Sciatic nerve (tissue), 2 donors: Measurements from ENCODE around the gene LRRC1. TPM values are rescaled to one million over a fixed set of nuclear protein-coding genes. Genes with fewer than 3 reads are reported as not detected.

ENCODE experiments used
- ATAC-seq: fragments of 200-7000 bp; cut with Tn5 transposase; one replicate; pipeline ENCODE4 v1.9.1; 2020; ENCODE audit warnings: mild to moderate bottlenecking, moderate library complexity
- DNase-seq: peaks from one replicate; pipeline ENCODE4 v3.0.0-alpha.2; 2020; ENCODE audit warnings: low spot score
- intact Hi-C: fragments of 100-400 bp; cut with DNase I; formaldehyde crosslinking; loops from one replicate; pipeline ENCODE4 v1.14.2; 2022
- total RNA-seq: library from RNA; stranded (reverse); fragmentation: NEBNext Ultra II Directional; extraction: Animal tissue kit (Norgen Biotek cat#: 25700); gene quantifications from one replicate; pipeline ENCODE4 v1.2.1, GENCODE V29; 2021
- donor health status: DM: no; HTN: no; CAD: no.
- donor health status: DM: no; HTN: no; CAD: no.

The LRRC1 gene
- total RNA-seq, 1 donor from 2014 or later = 19.5 TPM

- DNase-seq (no peak), ATAC-seq (peak; percentile 63)
- intact Hi-C loops = loop anchor here (10.0 kb wide), 1 partner anchor 64 kb away; the partner anchor contains the start of gene LRRC1
These were observed 64.1 kb downstream of the LRRC1 start for GRCh38 chr6:53858913-53859312.

DNA sequence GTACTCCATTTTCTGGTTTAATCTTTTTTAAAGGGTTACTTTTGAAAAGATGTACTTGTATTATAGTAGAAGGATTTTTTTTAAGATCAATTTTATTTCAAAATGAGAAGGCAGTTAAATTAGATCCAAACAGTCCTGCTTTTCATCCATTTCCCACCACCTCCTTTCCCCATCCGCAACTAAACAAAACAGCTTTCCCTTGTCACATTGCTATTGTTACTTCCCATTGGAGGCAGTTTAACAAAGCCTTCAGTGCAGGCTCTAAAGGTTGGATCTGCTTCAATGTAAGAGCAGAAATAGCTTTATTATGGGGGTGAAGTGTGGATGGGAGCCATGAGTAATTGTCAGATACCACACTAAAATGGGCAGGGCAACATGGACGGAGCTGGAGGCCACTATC lies 65.7 kb downstream of the LRRC1 start:
- DNase-seq (no peak), ATAC-seq (no peak)
- intact Hi-C loops = no loop called here

- intact Hi-C loops = no loop called here
- no peak for DNase-seq
- ATAC-seq = no peak
These were observed 66.7 kb downstream of the LRRC1 start for GRCh38 chr6:53861518-53861917.

DNA sequence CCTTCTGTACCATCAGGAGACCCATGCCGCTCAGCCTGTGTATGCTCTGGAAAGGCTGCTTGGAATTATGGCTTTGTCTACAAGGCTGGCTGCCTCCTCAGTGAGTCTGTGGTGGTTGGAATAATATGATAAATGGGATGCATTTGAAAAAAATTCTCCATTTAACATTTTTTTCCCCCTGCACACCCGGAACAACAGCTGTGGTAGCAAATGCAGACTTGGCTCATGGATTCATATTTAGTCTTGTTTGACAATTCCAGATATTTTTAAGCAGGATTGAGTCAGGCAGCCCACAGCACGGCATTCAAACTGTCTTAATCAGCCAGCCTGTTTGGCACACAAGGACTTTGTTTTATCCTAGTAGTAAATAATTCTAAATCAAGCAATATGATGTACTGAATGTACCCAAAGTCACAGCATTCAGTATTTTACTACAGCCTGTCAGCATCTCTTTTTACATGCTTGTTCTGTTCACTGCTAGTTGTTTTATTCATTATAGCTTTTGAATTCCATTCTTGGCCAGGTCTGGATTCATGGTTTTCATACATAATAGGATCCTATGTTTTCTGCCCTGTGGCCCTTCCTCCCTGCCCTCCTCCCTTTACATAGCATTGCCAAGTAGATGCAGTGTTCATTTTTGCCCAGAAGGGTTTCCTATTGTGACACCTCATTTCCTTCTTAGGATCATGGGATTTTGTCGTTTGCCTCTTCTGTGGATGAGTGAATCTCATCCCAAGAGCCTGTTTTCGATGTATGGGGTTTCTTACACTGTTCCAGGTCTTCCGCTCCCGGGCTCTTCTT lies 68.1 kb downstream of the LRRC1 start:
- intact Hi-C loops = no loop called here
- DNase-seq (no peak), ATAC-seq (peak; percentile 57)

DNA sequence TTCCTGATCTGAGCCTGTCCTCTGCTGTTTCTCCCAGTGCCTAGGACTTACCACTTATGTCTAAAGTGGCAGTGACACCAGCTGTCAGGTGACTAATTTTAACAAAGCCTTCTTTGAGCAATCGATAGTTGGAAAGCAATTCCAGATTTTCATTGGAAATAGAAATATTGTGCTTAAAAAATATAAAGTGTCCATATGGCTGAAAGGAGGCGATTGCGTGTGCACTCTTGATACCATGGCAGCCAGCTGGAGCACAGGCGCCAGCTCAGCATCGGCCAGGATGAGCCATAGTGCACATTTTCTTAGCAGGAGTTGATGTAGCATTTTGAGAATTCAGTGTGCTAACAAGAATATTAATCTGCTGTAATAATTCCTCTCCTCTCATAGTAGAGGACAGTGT lies 70.0 kb downstream of the LRRC1 start:
- no peak for ATAC-seq
- intact Hi-C loops = no loop called here
- DNase-seq = no peak

DNA sequence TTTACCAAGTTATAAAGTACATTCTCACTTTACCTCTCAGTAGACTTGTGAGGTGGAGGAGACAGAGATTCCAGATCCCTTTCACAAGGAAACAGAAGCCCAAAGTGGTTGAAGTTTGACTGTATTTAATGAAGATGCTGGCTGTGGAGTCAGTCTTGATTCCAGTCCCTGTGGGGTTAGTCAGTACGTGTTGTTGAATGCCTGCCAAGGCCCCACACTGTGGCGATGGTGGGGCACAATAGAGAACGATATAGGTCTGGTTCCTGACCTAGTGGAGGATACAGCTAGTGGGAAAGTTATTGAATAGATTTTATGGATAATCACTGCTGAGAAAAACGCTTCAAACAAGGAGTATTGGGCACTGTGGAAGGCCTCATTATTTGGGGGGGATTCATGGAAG lies 71.4 kb downstream of the LRRC1 start:
- intact Hi-C loops = no loop called here
- no peak for DNase-seq
- ATAC-seq = no peak

DNA sequence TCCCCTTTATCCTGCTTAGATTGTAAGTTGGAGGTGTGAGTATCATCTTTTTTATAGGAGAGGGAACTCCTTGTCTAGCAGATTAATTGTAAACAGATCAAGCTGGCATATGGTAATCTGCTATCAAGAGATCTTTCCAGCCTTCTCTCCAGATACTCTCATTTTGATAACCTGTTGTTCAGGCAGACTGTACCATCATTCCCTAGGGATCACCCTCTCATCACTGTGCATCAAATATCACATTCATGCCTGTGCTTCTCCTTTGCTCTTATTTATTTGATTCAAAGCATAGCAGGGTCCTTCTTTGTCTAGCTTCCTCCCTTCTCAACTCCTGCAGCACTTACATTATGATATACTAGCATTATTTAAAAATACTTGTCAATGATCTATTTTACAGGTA lies 73.8 kb downstream of the LRRC1 start:
- intact Hi-C loops = no loop called here
- DNase-seq (no peak), ATAC-seq (no peak)

DNA sequence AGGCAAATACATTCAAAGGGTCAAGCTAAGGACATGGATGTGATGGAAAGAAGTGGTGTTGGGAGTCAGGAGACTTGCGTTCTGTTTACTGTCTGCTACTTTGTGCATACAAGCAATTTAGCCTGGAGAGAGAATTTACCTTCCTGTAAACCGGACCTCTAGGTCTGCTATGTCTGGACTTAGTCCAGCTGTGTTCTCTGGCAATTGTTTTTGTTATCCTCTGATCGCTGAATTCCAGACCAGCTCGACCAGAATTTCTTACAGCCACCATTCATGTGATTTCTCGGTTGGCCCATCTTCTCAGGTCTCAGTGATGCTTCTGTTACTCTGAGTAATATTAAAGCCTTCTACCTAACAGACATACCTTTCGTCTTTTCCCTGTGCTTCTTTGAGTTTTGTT lies 75.2 kb downstream of the LRRC1 start:
- DNase-seq (no peak), ATAC-seq (no peak)
- intact Hi-C loops = no loop called here

- ATAC-seq (no peak), DNase-seq (no peak)
- intact Hi-C loops = no loop called here
These were observed 79.1 kb downstream of the LRRC1 start for GRCh38 chr6:53873922-53874321.

DNA sequence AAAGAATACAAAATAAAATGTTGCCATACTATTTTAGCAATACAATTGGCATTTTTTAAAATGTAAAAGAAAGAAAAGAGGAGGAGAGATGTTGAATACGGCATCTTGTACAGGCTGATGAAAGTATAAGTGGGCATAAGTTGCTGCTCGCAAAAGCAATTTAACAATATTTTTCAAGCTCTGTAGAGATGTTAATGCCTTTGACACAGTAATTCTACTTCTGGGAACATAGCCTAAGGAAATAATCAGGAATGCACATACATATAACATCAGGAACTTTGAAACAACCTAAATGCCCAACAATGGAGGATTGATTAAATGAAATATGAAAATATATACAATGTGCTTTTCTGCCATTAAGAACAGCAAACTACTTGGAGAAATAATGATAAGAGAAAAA lies 80.2 kb downstream of the LRRC1 start:
- DNase-seq (no peak), ATAC-seq (no peak)
- intact Hi-C loops = no loop called here

DNA sequence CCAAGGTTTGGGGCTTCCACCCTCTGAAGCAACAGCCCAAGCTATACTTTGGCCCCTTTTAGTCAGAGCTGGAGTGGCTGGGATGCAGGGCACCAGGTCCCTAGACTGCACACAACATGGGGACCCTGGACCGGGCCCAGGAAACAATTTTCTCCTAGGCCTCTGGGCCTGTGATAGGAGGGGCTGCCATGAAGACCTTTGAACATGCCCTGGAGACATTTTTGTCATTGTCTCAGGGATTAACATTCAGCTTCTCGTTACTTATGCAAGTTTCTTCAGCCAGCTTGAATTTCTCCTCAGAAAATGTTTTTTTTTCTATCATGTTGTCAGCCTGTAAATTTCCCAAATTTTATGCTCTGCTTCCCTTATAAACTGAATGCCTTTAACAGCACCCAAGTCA lies 82.3 kb downstream of the LRRC1 start:
- DNase-seq = no peak
- ATAC-seq = no peak
- intact Hi-C loops = no loop called here

GRCh38 chr6:53878808-53879207 lies 84.0 kb downstream of the LRRC1 start:
- ATAC-seq = no peak
- intact Hi-C loops = no loop called here
- no peak for DNase-seq

DNA sequence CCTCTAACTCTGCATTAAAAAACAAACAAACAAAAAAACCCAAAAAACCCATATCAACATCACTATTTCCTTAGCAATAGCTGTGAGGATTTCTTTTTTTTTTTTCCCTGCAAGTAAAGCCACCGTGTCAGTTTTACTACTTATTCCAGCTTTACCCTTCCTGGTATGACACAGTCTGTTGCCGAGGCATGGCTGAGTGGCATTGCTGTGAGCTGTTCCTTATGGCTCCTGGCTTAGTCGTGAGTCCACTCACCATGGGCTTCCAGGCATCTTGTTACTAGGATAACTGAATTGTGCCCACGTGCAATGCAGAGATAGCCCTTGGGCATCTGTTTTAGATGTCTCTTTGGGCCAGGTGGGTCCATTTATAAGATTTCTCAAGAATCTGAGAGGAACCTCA lies 84.8 kb downstream of the LRRC1 start:
- no peak for DNase-seq
- ATAC-seq = no peak
- intact Hi-C loops = no loop called here

- intact Hi-C loops = no loop called here
- ATAC-seq = no peak
- no peak for DNase-seq
These were observed 92.5 kb downstream of the LRRC1 start for GRCh38 chr6:53887316-53887715.

DNA sequence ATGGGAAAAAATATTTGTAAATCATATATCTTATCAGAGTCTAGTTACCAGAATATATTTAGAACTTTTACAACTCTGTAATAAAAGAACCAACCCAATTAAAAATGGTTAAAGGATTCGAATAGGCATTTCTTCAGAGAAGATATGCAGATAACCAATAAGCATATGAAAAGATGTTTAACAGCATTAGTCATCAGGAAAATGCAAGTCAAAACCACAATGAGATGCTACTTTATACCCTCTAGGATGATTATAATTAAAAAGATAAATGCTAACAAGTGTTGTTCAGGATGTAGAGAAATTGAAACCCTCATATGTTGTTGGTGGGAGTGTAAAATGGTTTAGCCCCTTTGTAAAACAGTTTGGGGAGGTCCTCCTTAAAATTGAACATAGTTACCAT lies 94.1 kb downstream of the LRRC1 start:
- intact Hi-C loops = no loop called here
- ATAC-seq (no peak), DNase-seq (no peak)

DNA sequence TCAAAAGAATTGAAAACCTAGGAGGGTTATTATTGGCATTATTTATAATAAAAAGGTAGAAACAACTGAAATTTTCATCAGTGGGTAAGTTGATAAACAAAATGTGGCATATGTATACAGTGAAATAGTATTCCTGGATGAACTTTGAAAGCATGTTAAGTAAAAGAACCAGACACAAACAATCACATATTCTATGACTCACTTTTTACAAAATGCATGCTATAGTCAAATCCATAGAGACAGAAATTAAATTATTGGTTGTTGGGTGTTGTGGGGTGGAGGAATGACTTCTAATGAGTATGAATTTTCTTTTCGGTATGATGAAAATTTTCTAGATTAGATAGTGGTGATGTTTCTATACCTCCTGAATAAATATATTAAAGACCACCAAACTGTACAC lies 94.6 kb downstream of the LRRC1 start:
- ATAC-seq (no peak), DNase-seq (no peak)
- intact Hi-C loops = no loop called here

DNA sequence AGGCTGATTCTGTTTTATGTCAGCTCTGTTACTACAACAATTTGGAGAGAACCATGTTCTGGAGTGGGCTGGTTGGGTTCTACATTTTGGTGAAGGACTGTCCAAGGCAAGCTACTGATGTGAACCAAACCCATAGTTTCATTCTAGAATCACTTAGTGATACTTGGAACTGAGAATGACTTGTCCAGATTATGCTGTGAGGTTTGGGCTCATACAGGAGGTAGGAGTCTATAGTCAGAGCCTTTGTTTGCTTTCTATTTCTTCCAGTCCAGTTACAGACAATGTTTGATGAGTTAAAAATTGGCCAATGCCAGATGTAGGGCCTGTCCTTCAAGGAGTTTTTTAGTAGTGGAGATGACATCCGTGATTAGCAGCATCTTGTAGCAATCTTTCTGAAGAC lies 97.9 kb downstream of the LRRC1 start:
- intact Hi-C loops = no loop called here
- ATAC-seq (no peak), DNase-seq (no peak)

GRCh38 chr6:53894091-53894490 lies 99.3 kb downstream of the LRRC1 start:
- ATAC-seq = peak; percentile 13
- no peak for DNase-seq
- intact Hi-C loops = no loop called here

- no peak for ATAC-seq
- intact Hi-C loops = no loop called here
- DNase-seq = no peak
These were observed 101.4 kb downstream of the LRRC1 start for GRCh38 chr6:53896196-53896595.

- ATAC-seq (no peak), DNase-seq (no peak)
- intact Hi-C loops = no loop called here
These were observed 103.4 kb downstream of the LRRC1 start for GRCh38 chr6:53898026-53898795.

DNA sequence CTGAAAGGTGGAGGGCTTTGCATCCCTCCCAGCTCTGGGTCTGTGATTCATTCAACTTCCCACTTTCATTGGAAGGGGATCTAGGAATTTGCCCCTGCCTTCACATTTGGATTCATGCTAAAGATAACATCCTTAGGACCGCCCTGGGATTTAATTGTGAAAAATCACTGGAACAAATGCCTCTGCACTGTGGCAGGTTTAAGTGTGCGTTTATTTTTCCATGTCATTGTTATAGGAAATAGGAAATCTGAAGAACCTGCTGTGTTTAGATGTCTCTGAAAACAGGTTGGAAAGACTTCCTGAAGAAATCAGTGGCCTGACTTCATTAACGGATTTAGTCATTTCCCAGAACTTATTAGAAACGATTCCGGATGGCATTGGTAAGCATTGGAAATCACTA lies 104.7 kb downstream of the LRRC1 start:
- intact Hi-C loops = no loop called here
- ATAC-seq = no peak
- DNase-seq = no peak
